H1 (cell line): ENCODE data around the gene NEUROG1. TPM values are rescaled to one million over a fixed set of nuclear protein-coding genes. Genes with fewer than 3 reads are reported as not detected.

Source experiments
- CTCF ChIA-PET: fragments of 300-600 bp; sonication (Branson Sonifier 250); formaldehyde crosslinking; loops from one replicate; lab custom pipeline; 2021; ENCODE audit not compliant: partially characterized antibody; lab: Charles Lee
- POLR2A ChIA-PET: fragments of 300-600 bp; sonication (Branson Sonifier 250); formaldehyde crosslinking; loops from one replicate; lab custom pipeline; 2021; ENCODE audit warnings: inconsistent platforms; ENCODE audit not compliant: partially characterized antibody; lab: Charles Lee
- DNase-seq, 2 experiments: peaks; one replicate each; pipeline versions ENCODE4 v3.0.0 to v3.0.0-alpha.2; 2010 to 2022; ENCODE audit warnings: low spot score in 2 of 2, low read depth in 1 of 2, mixed read lengths in 1 of 2
- FAIRE-seq: peaks from 2 replicates; lab custom pipeline; 2011; peaks lifted over from hg19 to GRCh38; lab: Jason Lieb, UNC
- H2AFZ ChIP-seq: 2 replicates; pipeline ENCODE4 v1.8.1; 2012; ENCODE audit warnings: low read length, inconsistent platforms
- H2AK5ac ChIP-seq: 2 replicates; pipeline ENCODE4 v1.6.1; 2013; ENCODE audit warnings: low read depth, low read length
- H2BK120ac ChIP-seq: replicated peaks from 2 replicates; pipeline ENCODE3; 2013; ENCODE audit warnings: low read depth, low read length, inconsistent platforms
- H2BK12ac ChIP-seq: 2 replicates; pipeline ENCODE4 v1.6.1; 2013; ENCODE audit warnings: low read depth, low read length
- H2BK15ac ChIP-seq: 2 replicates; pipeline ENCODE4 v1.6.1; 2013; ENCODE audit warnings: low read length
- H2BK20ac ChIP-seq: 2 replicates; pipeline ENCODE4 v1.6.1; 2013; ENCODE audit warnings: low read length
- H2BK5ac ChIP-seq: 2 replicates; pipeline ENCODE4 v1.6.1; 2013; ENCODE audit warnings: low read depth, low read length
- H3K14ac ChIP-seq: 2 replicates; pipeline ENCODE4 v1.6.1; 2013; ENCODE audit warnings: inconsistent platforms; ENCODE audit not compliant: insufficient read length
- H3K18ac ChIP-seq: 2 replicates; pipeline ENCODE4 v1.6.1; 2013; ENCODE audit warnings: low read length; ENCODE audit errors: extremely low read depth
- H3K23ac ChIP-seq: 2 replicates; pipeline ENCODE4 v1.6.1; 2013; ENCODE audit warnings: inconsistent platforms; ENCODE audit not compliant: insufficient read length
- H3K23me2 ChIP-seq: 2 replicates; pipeline ENCODE4 v1.6.1; 2013; ENCODE audit warnings: low read depth, low read length
- H3K27ac ChIP-seq: 2 replicates; pipeline ENCODE4 v1.6.1; 2011; ENCODE audit warnings: low read depth, low read length, inconsistent platforms
- H3K27me3 ChIP-seq, 4 experiments: replicated peaks in 1 of 4; 1 replicate in 1 of 4; 2 replicates in 3 of 4; pipeline versions ENCODE4 v1.6.1 to v1.8.1; 2011 to 2013; ENCODE audit warnings: low read length in 3 of 4, mild to moderate bottlenecking in 3 of 4, inconsistent platforms in 2 of 4, mixed read lengths in 2 of 4, moderate library complexity in 1 of 4; ENCODE audit not compliant: control insufficient read depth in 3 of 4, insufficient read depth in 3 of 4; ENCODE audit errors: extremely low read depth in 1 of 4
- H3K36me3 ChIP-seq, 4 experiments: 2 replicates each; pipeline versions ENCODE4 v1.6.1 to v1.8.1; 2011 to 2013; ENCODE audit warnings: mild to moderate bottlenecking in 4 of 4, low read length in 3 of 4, moderate library complexity in 2 of 4, control low read depth in 1 of 4, inconsistent platforms in 1 of 4; ENCODE audit not compliant: insufficient read depth in 4 of 4, control insufficient read depth in 2 of 4
- H3K4ac ChIP-seq: replicated peaks from 2 replicates; pipeline ENCODE3; 2013; ENCODE audit warnings: low read length, low read depth, mixed read lengths, inconsistent platforms; ENCODE audit not compliant: insufficient read length
- H3K4me1 ChIP-seq, 4 experiments: replicated peaks in 1 of 4; 1 replicate in 1 of 4; 2 replicates in 3 of 4; pipeline versions ENCODE4 v1.6.1 to v1.8.1; 2011 to 2013; ENCODE audit warnings: low read length in 3 of 4, inconsistent platforms in 2 of 4, mixed read lengths in 1 of 4; ENCODE audit not compliant: insufficient read depth in 4 of 4, control insufficient read depth in 3 of 4
- H3K4me2 ChIP-seq, 2 experiments: 2 replicates each; pipeline versions ENCODE4 v1.6.1 to v1.8.1; 2011 to 2013; ENCODE audit warnings: low read depth in 2 of 2, low read length in 2 of 2, control low read depth in 1 of 2, inconsistent platforms in 1 of 2, mild to moderate bottlenecking in 1 of 2; ENCODE audit not compliant: insufficient read depth in 1 of 2
- H3K4me3 ChIP-seq, 4 experiments: fragments of 200-600, 300-600 bp in 1 of 4; sonication (generic), shearing (Covaris generic), sonication (Bioruptor Twin) in 1 of 4; 2 replicates each; pipeline versions ENCODE4 v1.5.1 to v1.8.1; 2011 to 2016; ENCODE audit warnings: low read length in 4 of 4, low read depth in 3 of 4, control low read depth in 2 of 4, inconsistent platforms in 2 of 4, mild to moderate bottlenecking in 2 of 4, mixed read lengths in 1 of 4, moderate library complexity in 1 of 4; ENCODE audit not compliant: insufficient read depth in 2 of 4; ENCODE audit errors: extremely low read depth in 1 of 4
- H3K56ac ChIP-seq: replicated peaks from 2 replicates; pipeline ENCODE3; 2013; ENCODE audit warnings: low read depth, mild to moderate bottlenecking, mixed read lengths, low read length, inconsistent platforms; ENCODE audit not compliant: insufficient read length
- H3K79me1 ChIP-seq: 2 replicates; pipeline ENCODE4 v1.6.1; 2013; ENCODE audit warnings: low read depth, low read length, control low read depth
- H3K79me2 ChIP-seq, 2 experiments: 2 replicates each; pipeline versions ENCODE4 v1.6.1 to v1.8.1; 2012 to 2013; ENCODE audit warnings: low read length in 2 of 2, mild to moderate bottlenecking in 2 of 2, inconsistent platforms in 1 of 2; ENCODE audit not compliant: insufficient read depth in 2 of 2, control insufficient read depth in 1 of 2
- H3K9ac ChIP-seq, 4 experiments: replicated peaks in 1 of 4; 1 replicate in 1 of 4; 2 replicates in 3 of 4; pipeline versions ENCODE4 v1.6.1 to v1.8.1; 2011 to 2013; ENCODE audit warnings: low read depth in 3 of 4, low read length in 3 of 4, control low read depth in 2 of 4, mild to moderate bottlenecking in 2 of 4, moderate library complexity in 2 of 4, inconsistent platforms in 1 of 4; ENCODE audit errors: extremely low read depth in 1 of 4
- H3K9me3 ChIP-seq, 2 experiments: 2 replicates each; pipeline versions ENCODE4 v1.6.1 to v1.8.1; 2012 to 2013; ENCODE audit warnings: mild to moderate bottlenecking in 2 of 2, moderate library complexity in 2 of 2, control low read depth in 1 of 2, inconsistent platforms in 1 of 2, low read depth in 1 of 2, low read length in 1 of 2, mixed read lengths in 1 of 2; ENCODE audit not compliant: insufficient read depth in 2 of 2
- H4K20me1 ChIP-seq, 2 experiments: replicated peaks in 1 of 2; 2 replicates each; pipeline versions ENCODE3 to v1.8.1; 2011 to 2013; ENCODE audit warnings: inconsistent platforms in 2 of 2, low read length in 2 of 2, mild to moderate bottlenecking in 1 of 2; ENCODE audit not compliant: insufficient read depth in 2 of 2, control insufficient read depth in 1 of 2
- H4K5ac ChIP-seq: 2 replicates; pipeline ENCODE4 v1.6.1; 2013; ENCODE audit warnings: low read length, low read depth, mixed read lengths, inconsistent platforms; ENCODE audit not compliant: insufficient read length
- H4K8ac ChIP-seq: 2 replicates; pipeline ENCODE4 v1.8.0; 2013; ENCODE audit warnings: mild to moderate bottlenecking, moderate library complexity, low read length, inconsistent platforms; ENCODE audit not compliant: insufficient read depth; ENCODE audit errors: extremely low read depth
- H4K91ac ChIP-seq: replicated peaks from 2 replicates; pipeline ENCODE3; 2013; ENCODE audit warnings: low read length, mixed read lengths, inconsistent platforms; ENCODE audit not compliant: insufficient read length
- ASH2L ChIP-seq: fragments of 200-600, 300-600 bp; sonication (generic); IDR thresholded peaks from one replicate; pipeline ENCODE4 v1.7.1; 2017; ENCODE audit warnings: low read length
- BRCA1 ChIP-seq: IDR thresholded peaks from 2 replicates; pipeline ENCODE4 v1.6.1; 2012; ENCODE audit warnings: low read depth, low read length, improper control_type of control experiment
- HDAC6 ChIP-seq: IDR thresholded peaks from one replicate; pipeline ENCODE4 v1.7.1; 2012; ENCODE audit warnings: low read depth, mild to moderate bottlenecking, inconsistent platforms, low read length, moderate library complexity
- NANOG ChIP-seq: IDR thresholded peaks from 2 replicates; pipeline ENCODE4 v1.6.1; 2011; ENCODE audit warnings: low read length, low read depth, mild to moderate bottlenecking, inconsistent platforms; ENCODE audit not compliant: insufficient read depth, poor library complexity, severe bottlenecking
- POLR2A ChIP-seq, 2 experiments: IDR thresholded peaks; 1 replicate in 1 of 2; 2 replicates in 1 of 2; pipeline ENCODE4 v1.6.1; 2011; ENCODE audit warnings: low read depth in 2 of 2, low read length in 2 of 2, mild to moderate bottlenecking in 2 of 2; ENCODE audit errors: control extremely low read depth in 1 of 2
- POU5F1 ChIP-seq: IDR thresholded peaks from 2 replicates; pipeline ENCODE4 v1.6.1; 2011; ENCODE audit warnings: low read depth, mild to moderate bottlenecking, low read length, moderate library complexity
- RXRA ChIP-seq: IDR thresholded peaks from 2 replicates; pipeline ENCODE4 v1.6.1; 2011; ENCODE audit warnings: low read depth, mild to moderate bottlenecking, low read length, moderate library complexity; ENCODE audit not compliant: insufficient read depth
- TCF12 ChIP-seq: IDR thresholded peaks from 2 replicates; pipeline ENCODE4 v1.6.1; 2011; ENCODE audit warnings: low read depth, mild to moderate bottlenecking, low read length
- YY1 ChIP-seq: IDR thresholded peaks from 2 replicates; pipeline ENCODE4 v1.6.1; 2011; ENCODE audit warnings: low read depth, mild to moderate bottlenecking, low read length
- WGBS, 2 experiments: shearing (Covaris generic) in 1 of 2; methylation state at CpG; one replicate each; pipeline versions ENCODE4 v1.1.6 to v1.1.7; 2013 to 2015; ENCODE audit warnings: low lambda C conversion rate in 2 of 2, mixed read lengths in 2 of 2, inconsistent platforms in 1 of 2, low coverage in 1 of 2, missing lambda C conversion rate in 1 of 2; ENCODE audit not compliant: insufficient replicate concordance in 2 of 2, insufficient coverage in 1 of 2, insufficient read length in 1 of 2; ENCODE audit errors: extremely low coverage in 1 of 2, missing lambda C conversion rate in 1 of 2; 5-methylcytosine and 5-hydroxymethylcytosine counted together
- polyA plus RNA-seq, 7 experiments: library from polyadenylated mRNA; depleted of rRNA in 3 of 7; stranded (reverse) in 5 of 7; unstranded in 2 of 7; fragments of >200 nt in 5 of 7; fragments of 200-250 nt in 2 of 7; gene quantifications; 1 replicate in 5 of 7; 2 replicates in 1 of 7; 4 replicates in 1 of 7; pipeline versions ENCODE4 v1.2.1 to v1.2.3, GENCODE V29; 2011 to 2013; ENCODE audit warnings: missing spikeins in 2 of 7, mixed read lengths in 2 of 7
- total RNA-seq: library from RNA; stranded (reverse); fragmentation: NEBNext Ultra II Directional; extraction: Animal tissue kit (Norgen Biotek cat#: 25700); gene quantifications from 2 replicates; pipeline ENCODE4 v1.2.1, GENCODE V29; 2021
- TF ChIP-seq, protein P1 (sequence below): IDR thresholded peaks from 2 replicates; pipeline ENCODE4 v1.6.1; 2012; ENCODE audit warnings: inconsistent platforms
- TF ChIP-seq, protein P2 (sequence below): IDR thresholded peaks from 2 replicates; pipeline ENCODE4 v1.6.1; 2011; ENCODE audit warnings: low read length, improper control_type of control experiment

The NEUROG1 gene
- total and polyA plus RNA-seq, 2 of the 8 experiments (the other 6 are each of a cell fraction or from before 2014, with no cell fraction given) = not detected

DNA sequence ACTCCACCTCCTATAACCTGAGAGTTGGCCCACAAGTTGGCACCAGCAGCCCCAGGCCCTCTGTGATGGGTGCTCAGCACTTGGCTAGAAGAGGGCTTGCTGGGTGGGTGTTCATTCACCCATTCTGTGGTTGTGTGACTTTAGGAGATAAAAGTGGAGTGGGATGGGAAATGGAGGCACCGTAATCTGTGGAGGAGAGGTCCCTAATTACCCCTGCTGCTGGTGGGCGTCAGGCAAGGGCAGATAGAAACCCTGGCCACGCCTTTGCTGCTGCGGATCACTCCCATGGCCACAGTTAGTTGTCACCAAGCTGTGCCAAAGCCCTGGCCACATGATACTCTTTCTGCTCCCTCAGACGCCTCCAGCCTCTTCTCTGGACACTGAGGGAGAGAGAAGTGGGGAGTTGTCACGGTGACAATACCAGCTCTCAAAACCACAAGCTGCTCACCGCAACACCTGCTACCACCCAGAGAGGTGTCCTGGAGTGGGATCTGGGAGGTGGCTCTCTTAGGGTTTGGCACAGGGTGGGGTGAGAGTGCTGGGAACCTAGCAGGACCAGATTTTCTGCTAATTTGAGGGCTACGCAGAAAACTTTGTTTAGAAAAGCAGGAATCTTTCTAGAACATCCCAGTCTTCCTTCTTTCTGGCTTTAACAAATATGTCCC lies 12.0 kb upstream of the NEUROG1 start:
- Histone ChIP-seq H2BK15ac (no peak overlapping the region), H3K9me3 (no peaks in the 10 kb centered on the region), H3K4ac (no peak overlapping the region), H4K8ac (no peak overlapping the region; the same call in 1 of the 2 replicates), H3K23me2 (no peaks in the 10 kb centered on the region; the same call in 1 of the 2 replicates), H3K18ac (no peak overlapping the region), H4K91ac (no peak overlapping the region), H2BK5ac (no peak overlapping the region), H4K5ac (no peak overlapping the region), H4K20me1 (peaks cover 4 to 45% of the 10 kb centered on the region in 2 experiments), H3K4me1 (peaks cover 6 to 13% (median 10%) of the 10 kb centered on the region in 4 experiments; a peak in 6 of 7 replicates), H2BK12ac (no peak overlapping the region), H3K4me3 (no peak overlapping the region), H3K23ac (no peak overlapping the region), H3K56ac (no peak overlapping the region), H3K27ac (no peak overlapping the region), H3K27me3 (peaks cover 80 to 90% (median 88%) of the 10 kb centered on the region in 4 experiments), H3K14ac (no peak overlapping the region), H3K9ac (no peak overlapping the region), H3K79me2 (no peaks in the 10 kb centered on the region), H3K36me3 (no peaks in the 10 kb centered on the region; a peak in 1 of 8 replicates), H3K4me2 (no peak overlapping the region), H3K79me1 (no peaks in the 10 kb centered on the region), H2BK20ac (no peak overlapping the region), H2AFZ (no peak overlapping the region), H2AK5ac (no peak overlapping the region), H2BK120ac (no peak overlapping the region)
- CTCF ChIA-PET = interaction anchor here (0.9 to 11.4 kb wide), 7 partner anchors 10 to 86 kb away, joined by 3 to 778 read pairs (median 94); partner anchors contain the start of genes CXCL14 and TIFAB
- 69% methylated on average over 7 of the region's 8 CpGs; no CpG with 5 or more reads in 1 of the 2 experiments for WGBS, 2 experiments
- POLR2A ChIA-PET = no interaction called here
- DNase-seq (no peak), FAIRE-seq (no peak)
- TF ChIP-seq POU5F1 (no peak), NANOG (no peak), RXRA (no peak), TCF12 (no peak), POLR2A (IDR thresholded peaks at IDR 0.05; ENCODE audit: control extremely low read depth in 1 of 2, low read depth in 2 of 2, low read length in 2 of 2) (no peak), HDAC6 (no peak), BRCA1 (no peak), YY1 (no peak), ASH2L (no peak)
- TF ChIP-seq, protein P1, sequence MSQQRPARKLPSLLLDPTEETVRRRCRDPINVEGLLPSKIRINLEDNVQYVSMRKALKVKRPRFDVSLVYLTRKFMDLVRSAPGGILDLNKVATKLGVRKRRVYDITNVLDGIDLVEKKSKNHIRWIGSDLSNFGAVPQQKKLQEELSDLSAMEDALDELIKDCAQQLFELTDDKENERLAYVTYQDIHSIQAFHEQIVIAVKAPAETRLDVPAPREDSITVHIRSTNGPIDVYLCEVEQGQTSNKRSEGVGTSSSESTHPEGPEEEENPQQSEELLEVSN = no peak
- TF ChIP-seq, protein P2, sequence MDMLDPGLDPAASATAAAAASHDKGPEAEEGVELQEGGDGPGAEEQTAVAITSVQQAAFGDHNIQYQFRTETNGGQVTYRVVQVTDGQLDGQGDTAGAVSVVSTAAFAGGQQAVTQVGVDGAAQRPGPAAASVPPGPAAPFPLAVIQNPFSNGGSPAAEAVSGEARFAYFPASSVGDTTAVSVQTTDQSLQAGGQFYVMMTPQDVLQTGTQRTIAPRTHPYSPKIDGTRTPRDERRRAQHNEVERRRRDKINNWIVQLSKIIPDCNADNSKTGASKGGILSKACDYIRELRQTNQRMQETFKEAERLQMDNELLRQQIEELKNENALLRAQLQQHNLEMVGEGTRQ = no peak
